T-cell (primary cell): ENCODE measurements around the gene GSX2. TPM values are rescaled to one million over a fixed set of nuclear protein-coding genes. Genes with fewer than 3 reads are reported as not detected.
A peak's percentile ranks its signal among the peaks of the same experiment; 100 is the strongest.

ENCODE experiments used
- ATAC-seq, 4 experiments: fragments of 200-7000 bp in 3 of 4; fragments of 150-1000 bp in 1 of 4; cut with Tn5 transposase; replicated peaks in 1 of 4; 1 replicate in 3 of 4; 2 replicates in 1 of 4; pipeline ENCODE4 v1.10.0; 2021; ENCODE audit warnings: moderate library complexity in 3 of 4, mild to moderate bottlenecking in 2 of 4, moderate number of reproducible peaks in 1 of 4
- CTCF ChIA-PET, 2 donors: fragments of 300-600 bp; sonication (Branson Sonifier 250); formaldehyde crosslinking; loops; one replicate each; lab custom pipeline; 2022; ENCODE audit warnings: antibody characterized with exemption in 2 of 2; lab: Charles Lee
- POLR2A ChIA-PET, 2 donors: fragments of 300-600 bp; sonication (Branson Sonifier 250); formaldehyde crosslinking; loops; one replicate each; lab custom pipeline; 2022; ENCODE audit warnings: antibody characterized with exemption in 2 of 2; lab: Charles Lee
- DNase-seq, 35 experiments: peaks; one replicate each; pipeline versions ENCODE4 v3.0.0 to v3.0.0-alpha.2; 2013 to 2023
- H3K27ac ChIP-seq: one replicate; pipeline ENCODE4 v1.5.1; 2013; ENCODE audit warnings: low read length
- H3K27me3 ChIP-seq, 2 experiments: replicated peaks in 1 of 2; 1 replicate in 1 of 2; 2 replicates in 1 of 2; pipeline versions ENCODE4 v1.6.1 to v1.7.0; 2013; ENCODE audit warnings: low read length in 1 of 2, mixed read lengths in 1 of 2; ENCODE audit not compliant: control insufficient read depth in 2 of 2, insufficient read depth in 2 of 2; ENCODE audit errors: extremely low read depth in 1 of 2
- H3K36me3 ChIP-seq, 2 donors: 1 replicate in 1 of 2; 2 replicates in 1 of 2; pipeline versions ENCODE4 v1.6.1 to v1.7.0; 2013; ENCODE audit warnings: low read length in 1 of 2; ENCODE audit not compliant: control insufficient read depth in 2 of 2, insufficient read depth in 1 of 2; ENCODE audit errors: extremely low read depth in 1 of 2
- H3K4me1 ChIP-seq, 2 experiments: 1 replicate in 1 of 2; 2 replicates in 1 of 2; pipeline versions ENCODE4 v1.6.1 to v1.7.0; 2013; ENCODE audit warnings: low read length in 2 of 2, mixed read lengths in 1 of 2; ENCODE audit not compliant: insufficient read depth in 2 of 2, control insufficient read depth in 1 of 2; ENCODE audit errors: extremely low read depth in 1 of 2
- H3K4me3 ChIP-seq, 2 donors: 1 replicate in 1 of 2; 2 replicates in 1 of 2; pipeline versions ENCODE4 v1.5.1 to v1.7.0; 2013; ENCODE audit warnings: mild to moderate bottlenecking in 2 of 2, low read length in 1 of 2, moderate library complexity in 1 of 2; ENCODE audit not compliant: control insufficient read depth in 1 of 2; ENCODE audit errors: extremely low read depth in 1 of 2
- H3K9me3 ChIP-seq: 2 replicates; pipeline ENCODE4 v1.7.0; 2013
- H3K27ac Mint-ChIP-seq, 2 donors: one replicate each; pipeline ENCODE4 v1.8.0; 2020 to 2021; ENCODE audit warnings: mild to moderate bottlenecking in 2 of 2, mixed read lengths in 2 of 2
- H3K27me3 Mint-ChIP-seq, 2 donors: one replicate each; pipeline ENCODE4 v1.8.0; 2021 to 2022; ENCODE audit warnings: mixed read lengths in 2 of 2
- H3K36me3 Mint-ChIP-seq: one replicate; pipeline ENCODE4 v1.8.0; 2021; ENCODE audit warnings: mixed read lengths
- H3K4me1 Mint-ChIP-seq, 3 donors: one replicate each; pipeline ENCODE4 v1.8.0; 2020 to 2022; ENCODE audit warnings: mixed read lengths in 3 of 3, mild to moderate bottlenecking in 1 of 3
- H3K4me3 Mint-ChIP-seq, 3 donors: one replicate each; pipeline ENCODE4 v1.8.0; 2020 to 2022; ENCODE audit warnings: mild to moderate bottlenecking in 3 of 3, mixed read lengths in 3 of 3, moderate library complexity in 3 of 3
- H3K9me3 Mint-ChIP-seq, 3 donors: one replicate each; pipeline ENCODE4 v1.8.0; 2020 to 2022; ENCODE audit warnings: mixed read lengths in 3 of 3
- WGBS: methylation state at CpG from one replicate; pipeline ENCODE4 v1.1.5; 2013; ENCODE audit warnings: missing lambda C conversion rate; ENCODE audit not compliant: insufficient coverage; 5-methylcytosine and 5-hydroxymethylcytosine counted together
- total RNA-seq, 35 experiments: library from RNA in 6 of 35; stranded (reverse) in 6 of 35; fragments of 120-200 nt in 1 of 35; gene quantifications; one replicate each; pipeline versions ENCODE4 v1.2.1 to v1.2.4 and lab custom pipeline; 2013 to 2026

GSX2 gene
- total RNA-seq, 5 donors from 2014 or later (not counting 1 experiment from before 2014, with no cell fraction given), result not detected

- WGBS, result no CpG with 5 or more reads among the region's 1 CpG
- Mint-ChIP-seq H3K27me3 (peaks cover 0 to 3% of the 10 kb centered on the region in 2 donors), H3K4me3 (no peak overlapping the region), H3K27ac (no peak overlapping the region), H3K36me3 (no peaks in the 10 kb centered on the region), H3K9me3 (no peaks in the 10 kb centered on the region), H3K4me1 (peaks cover 15 to 18% (median 16%) of the 10 kb centered on the region in 3 donors)
- ATAC-seq, result no peak
- no peak for DNase-seq
- peaks cover 0 to 4% of the 10 kb centered on the region in 2 experiments for H3K4me1 ChIP-seq
- ChIA-PET POLR2A (no interaction called here), CTCF (no interaction called here)
- H3K27me3 ChIP-seq, result peaks cover 0 to 5% of the 10 kb centered on the region in 2 experiments
- no peak overlapping the region for H3K27ac ChIP-seq
- H3K4me3 ChIP-seq, result no peak overlapping the region
- H3K9me3 ChIP-seq, result no peaks in the 10 kb centered on the region
- no peaks in the 10 kb centered on the region for H3K36me3 ChIP-seq
Measured at GRCh38 chr4:54140287-54140686, 40.3 kb downstream of the GSX2 start.

- Mint-ChIP-seq H3K4me3 (peak overlapping the region in 1 of 3 donors; percentile 22), H3K27ac (no peak overlapping the region)
- ATAC-seq, result peak in 1 of 4 experiments; percentile 29
Measured at GRCh38 chr4:54144199-54144598, 44.2 kb downstream of the GSX2 start.

GRCh38 chr4:54144661-54145171, 44.8 kb downstream of the GSX2 start:
- 94% methylated on average over 3 of the region's 5 CpGs for WGBS
- Mint-ChIP-seq H3K27me3 (peaks cover 0 to 3% of the 10 kb centered on the region in 2 donors), H3K4me3 (peak overlapping the region in 1 of 3 donors; percentile 22), H3K27ac (no peak overlapping the region), H3K36me3 (no peaks in the 10 kb centered on the region), H3K4me1 (peaks cover 16 to 21% (median 16%) of the 10 kb centered on the region in 3 donors), H3K9me3 (peaks cover 0 to 3% (median under 1%) of the 10 kb centered on the region in 3 donors)
- Histone ChIP-seq H3K4me3 (no peak overlapping the region), H3K27me3 (peaks cover 0 to 2% of the 10 kb centered on the region in 2 experiments), H3K36me3 (no peaks in the 10 kb centered on the region), H3K9me3 (no peaks in the 10 kb centered on the region), H3K27ac (no peak overlapping the region), H3K4me1 (peaks cover 0 to 4% of the 10 kb centered on the region in 2 experiments)
- CTCF ChIA-PET, result interaction anchor here in 1 of 2 donors (0.7 kb wide), 1 partner anchor 157 kb away, joined by 5 read pairs; no protein-coding TSS in a partner anchor
- peak in 1 of 35 experiments; percentile 4 for DNase-seq
- ATAC-seq, result peak in 1 of 4 experiments; percentile 49
- POLR2A ChIA-PET, result no interaction called here

More at GRCh38 chr4:54144199-54144598, 44.2 kb downstream of the GSX2 start:
- Histone ChIP-seq H3K4me3 (no peak overlapping the region), H3K36me3 (no peaks in the 10 kb centered on the region), H3K27me3 (peaks cover 0 to 5% of the 10 kb centered on the region in 2 experiments), H3K27ac (no peak overlapping the region), H3K9me3 (no peaks in the 10 kb centered on the region), H3K4me1 (peaks cover 0 to 4% of the 10 kb centered on the region in 2 experiments)
- DNase-seq, result no peak
- CTCF ChIA-PET, result interaction anchor here in 1 of 2 donors (0.7 kb wide), 1 partner anchor 156 kb away, joined by 5 read pairs; no protein-coding TSS in a partner anchor
- peaks cover 0 to 3% (median 0%) of the 10 kb centered on the region in 3 donors for H3K9me3 Mint-ChIP-seq
- H3K27me3 Mint-ChIP-seq, result peaks cover 0 to 3% of the 10 kb centered on the region in 2 donors
- H3K36me3 Mint-ChIP-seq, result no peaks in the 10 kb centered on the region
- POLR2A ChIA-PET, result interaction anchor here in 1 of 2 donors (0.7 kb wide), 2 partner anchors 80 to 822 kb away, joined by 3 read pairs; no protein-coding TSS in a partner anchor
- peaks cover 16 to 21% (median 16%) of the 10 kb centered on the region in 3 donors for H3K4me1 Mint-ChIP-seq
- WGBS, result 17% methylated on average over 1 of the region's 2 CpGs

GRCh38 chr4:54146139-54146538, 46.2 kb downstream of the GSX2 start:
- WGBS, result 88% methylated on average over 3 of the region's 4 CpGs
- ATAC-seq (no peak), DNase-seq (no peak)
- Histone ChIP-seq H3K36me3 (no peaks in the 10 kb centered on the region), H3K4me3 (no peak overlapping the region), H3K27me3 (peaks cover 0 to 5% of the 10 kb centered on the region in 2 experiments), H3K27ac (no peak overlapping the region), H3K4me1 (peaks cover 0 to 4% of the 10 kb centered on the region in 2 experiments), H3K9me3 (no peaks in the 10 kb centered on the region)
- Mint-ChIP-seq H3K4me1 (peaks cover 16 to 21% (median 16%) of the 10 kb centered on the region in 3 donors), H3K9me3 (peaks cover 0 to 4% (median 3%) of the 10 kb centered on the region in 3 donors), H3K27ac (no peak overlapping the region), H3K27me3 (peaks cover 0 to 13% of the 10 kb centered on the region in 2 donors), H3K36me3 (no peaks in the 10 kb centered on the region), H3K4me3 (no peak overlapping the region)
- ChIA-PET POLR2A (interaction anchor here (0.7 kb wide), 2 partner anchors 9 to 1962 kb away, joined by 5 to 6 read pairs; no protein-coding TSS in a partner anchor), CTCF (interaction anchor here in 1 of 2 donors (0.5 kb wide), 1 partner anchor 948 kb away, joined by 5 read pairs; no protein-coding TSS in a partner anchor)

- CTCF ChIA-PET, result interaction anchor here in 1 of 2 donors (0.6 kb wide), 1 partner anchor 826 kb away, joined by 3 read pairs; no protein-coding TSS in a partner anchor
- DNase-seq, result no peak
- peaks cover 7 to 24% (median 8%) of the 10 kb centered on the region in 3 donors for H3K4me1 Mint-ChIP-seq
Measured at GRCh38 chr4:54149323-54149722, 49.4 kb downstream of the GSX2 start.

More at GRCh38 chr4:54149323-54149722, 49.4 kb downstream of the GSX2 start:
- H3K4me3 Mint-ChIP-seq, result no peak overlapping the region
- H3K27ac Mint-ChIP-seq, result no peak overlapping the region
- H3K9me3 Mint-ChIP-seq, result peaks cover 0 to 4% (median 3%) of the 10 kb centered on the region in 3 donors
- POLR2A ChIA-PET, result no interaction called here
- Histone ChIP-seq H3K36me3 (no peaks in the 10 kb centered on the region), H3K4me1 (peaks cover 0 to 3% of the 10 kb centered on the region in 2 experiments), H3K27ac (no peak overlapping the region), H3K27me3 (peaks cover 0 to 5% of the 10 kb centered on the region in 2 experiments), H3K4me3 (no peak overlapping the region), H3K9me3 (no peaks in the 10 kb centered on the region)
- 85% methylated on average over 34 of the region's 46 CpGs for WGBS
- no peaks in the 10 kb centered on the region for H3K36me3 Mint-ChIP-seq
- no peak for ATAC-seq
- peaks cover 0 to 13% of the 10 kb centered on the region in 2 donors for H3K27me3 Mint-ChIP-seq
